Activated CD4-positive, alpha-beta T cell treated with anti-CD3 and anti-CD28 coated beads for 4 hours (primary cell): ENCODE data around the gene PTPRG.
"Not testable (repeated sequence)": the region's sequence is repeated elsewhere in the genome, so short reads cannot be mapped to it uniquely, and the experiment has no call there.

ENCODE experiments used
- DNase-seq, 2 donors: peaks; one replicate each; pipeline ENCODE4 v3.0.0-alpha.2; 2020

PTPRG gene

GRCh38 chr3:61733000-61733399, 171.6 kb downstream of the PTPRG start:
- no peak for DNase-seq

- no peak for DNase-seq
Measured at GRCh38 chr3:61733876-61734275, 172.5 kb downstream of the PTPRG start.

- DNase-seq, result no peak
Measured at GRCh38 chr3:61734749-61735686, 173.6 kb downstream of the PTPRG start.

- no peak for DNase-seq
Measured at GRCh38 chr3:61736506-61736905, 175.1 kb downstream of the PTPRG start.

GRCh38 chr3:61739640-61740039, 178.3 kb downstream of the PTPRG start:
- no peak for DNase-seq

- no peak for DNase-seq
Measured at GRCh38 chr3:61740494-61740893, 179.1 kb downstream of the PTPRG start.

- DNase-seq, result no peak
Measured at GRCh38 chr3:61741551-61741950, 180.2 kb downstream of the PTPRG start.

- no peak for DNase-seq
Measured at GRCh38 chr3:61742006-61742405, 180.6 kb downstream of the PTPRG start.

GRCh38 chr3:61743067-61743466, 181.7 kb downstream of the PTPRG start:
- DNase-seq, result no peak

- no peak for DNase-seq
Measured at GRCh38 chr3:61743686-61744242, 182.4 kb downstream of the PTPRG start.

- DNase-seq, result no peak
Measured at GRCh38 chr3:61748288-61748687, 186.9 kb downstream of the PTPRG start.

- DNase-seq, result no peak
Measured at GRCh38 chr3:61750766-61751165, 189.4 kb downstream of the PTPRG start.

GRCh38 chr3:61758839-61759238, 197.5 kb downstream of the PTPRG start:
- DNase-seq, result no peak

- DNase-seq, result not testable (repeated sequence)
Measured at GRCh38 chr3:61760783-61761182, 199.4 kb downstream of the PTPRG start.

GRCh38 chr3:61761694-61762430, 200.5 kb downstream of the PTPRG start:
- DNase-seq, result no peak

- no peak for DNase-seq
Measured at GRCh38 chr3:61765157-61765876, 203.9 kb downstream of the PTPRG start.

GRCh38 chr3:61768284-61769037, 207.1 kb downstream of the PTPRG start:
- no peak for DNase-seq

GRCh38 chr3:61769266-61769990, 208.1 kb downstream of the PTPRG start:
- no peak for DNase-seq

- DNase-seq, result no peak
Measured at GRCh38 chr3:61771976-61772375, 210.6 kb downstream of the PTPRG start.

- DNase-seq, result no peak
Measured at GRCh38 chr3:61772456-61772855, 211.1 kb downstream of the PTPRG start.

GRCh38 chr3:61774279-61774890, 213.0 kb downstream of the PTPRG start:
- DNase-seq, result no peak
